H1 (cell line): Measurements from ENCODE around the gene MOB3B. TPM values are rescaled to one million over a fixed set of nuclear protein-coding genes. Genes with fewer than 3 reads are reported as not detected.

ENCODE experiments used
- CTCF ChIA-PET: fragments of 300-600 bp; sonication (Branson Sonifier 250); formaldehyde crosslinking; loops from one replicate; lab custom pipeline; 2021; ENCODE audit not compliant: partially characterized antibody; lab: Charles Lee
- POLR2A ChIA-PET: fragments of 300-600 bp; sonication (Branson Sonifier 250); formaldehyde crosslinking; loops from one replicate; lab custom pipeline; 2021; ENCODE audit warnings: inconsistent platforms; ENCODE audit not compliant: partially characterized antibody; lab: Charles Lee
- DNase-seq, 2 experiments: peaks; one replicate each; pipeline versions ENCODE4 v3.0.0 to v3.0.0-alpha.2; 2010 to 2022; ENCODE audit warnings: low spot score in 2 of 2, low read depth in 1 of 2, mixed read lengths in 1 of 2
- FAIRE-seq: peaks from 2 replicates; lab custom pipeline; 2011; peaks lifted over from hg19 to GRCh38; lab: Jason Lieb, UNC
- H2AFZ ChIP-seq: 2 replicates; pipeline ENCODE4 v1.8.1; 2012; ENCODE audit warnings: low read length, inconsistent platforms
- H2AK5ac ChIP-seq: 2 replicates; pipeline ENCODE4 v1.6.1; 2013; ENCODE audit warnings: low read depth, low read length
- H2BK120ac ChIP-seq: replicated peaks from 2 replicates; pipeline ENCODE3; 2013; ENCODE audit warnings: low read depth, low read length, inconsistent platforms
- H2BK12ac ChIP-seq: 2 replicates; pipeline ENCODE4 v1.6.1; 2013; ENCODE audit warnings: low read depth, low read length
- H2BK15ac ChIP-seq: 2 replicates; pipeline ENCODE4 v1.6.1; 2013; ENCODE audit warnings: low read length
- H2BK20ac ChIP-seq: 2 replicates; pipeline ENCODE4 v1.6.1; 2013; ENCODE audit warnings: low read length
- H2BK5ac ChIP-seq: 2 replicates; pipeline ENCODE4 v1.6.1; 2013; ENCODE audit warnings: low read depth, low read length
- H3K14ac ChIP-seq: 2 replicates; pipeline ENCODE4 v1.6.1; 2013; ENCODE audit warnings: inconsistent platforms; ENCODE audit not compliant: insufficient read length
- H3K18ac ChIP-seq: 2 replicates; pipeline ENCODE4 v1.6.1; 2013; ENCODE audit warnings: low read length; ENCODE audit errors: extremely low read depth
- H3K23ac ChIP-seq: 2 replicates; pipeline ENCODE4 v1.6.1; 2013; ENCODE audit warnings: inconsistent platforms; ENCODE audit not compliant: insufficient read length
- H3K23me2 ChIP-seq: 2 replicates; pipeline ENCODE4 v1.6.1; 2013; ENCODE audit warnings: low read depth, low read length
- H3K27ac ChIP-seq: 2 replicates; pipeline ENCODE4 v1.6.1; 2011; ENCODE audit warnings: low read depth, low read length, inconsistent platforms
- H3K27me3 ChIP-seq, 4 experiments: replicated peaks in 1 of 4; 1 replicate in 1 of 4; 2 replicates in 3 of 4; pipeline versions ENCODE4 v1.6.1 to v1.8.1; 2011 to 2013; ENCODE audit warnings: low read length in 3 of 4, mild to moderate bottlenecking in 3 of 4, inconsistent platforms in 2 of 4, mixed read lengths in 2 of 4, moderate library complexity in 1 of 4; ENCODE audit not compliant: control insufficient read depth in 3 of 4, insufficient read depth in 3 of 4; ENCODE audit errors: extremely low read depth in 1 of 4
- H3K36me3 ChIP-seq, 4 experiments: 2 replicates each; pipeline versions ENCODE4 v1.6.1 to v1.8.1; 2011 to 2013; ENCODE audit warnings: mild to moderate bottlenecking in 4 of 4, low read length in 3 of 4, moderate library complexity in 2 of 4, control low read depth in 1 of 4, inconsistent platforms in 1 of 4; ENCODE audit not compliant: insufficient read depth in 4 of 4, control insufficient read depth in 2 of 4
- H3K4ac ChIP-seq: replicated peaks from 2 replicates; pipeline ENCODE3; 2013; ENCODE audit warnings: low read length, low read depth, mixed read lengths, inconsistent platforms; ENCODE audit not compliant: insufficient read length
- H3K4me1 ChIP-seq, 4 experiments: replicated peaks in 1 of 4; 1 replicate in 1 of 4; 2 replicates in 3 of 4; pipeline versions ENCODE4 v1.6.1 to v1.8.1; 2011 to 2013; ENCODE audit warnings: low read length in 3 of 4, inconsistent platforms in 2 of 4, mixed read lengths in 1 of 4; ENCODE audit not compliant: insufficient read depth in 4 of 4, control insufficient read depth in 3 of 4
- H3K4me2 ChIP-seq, 2 experiments: 2 replicates each; pipeline versions ENCODE4 v1.6.1 to v1.8.1; 2011 to 2013; ENCODE audit warnings: low read depth in 2 of 2, low read length in 2 of 2, control low read depth in 1 of 2, inconsistent platforms in 1 of 2, mild to moderate bottlenecking in 1 of 2; ENCODE audit not compliant: insufficient read depth in 1 of 2
- H3K4me3 ChIP-seq, 4 experiments: fragments of 200-600, 300-600 bp in 1 of 4; sonication (generic), shearing (Covaris generic), sonication (Bioruptor Twin) in 1 of 4; 2 replicates each; pipeline versions ENCODE4 v1.5.1 to v1.8.1; 2011 to 2016; ENCODE audit warnings: low read length in 4 of 4, low read depth in 3 of 4, control low read depth in 2 of 4, inconsistent platforms in 2 of 4, mild to moderate bottlenecking in 2 of 4, mixed read lengths in 1 of 4, moderate library complexity in 1 of 4; ENCODE audit not compliant: insufficient read depth in 2 of 4; ENCODE audit errors: extremely low read depth in 1 of 4
- H3K56ac ChIP-seq: replicated peaks from 2 replicates; pipeline ENCODE3; 2013; ENCODE audit warnings: low read depth, mild to moderate bottlenecking, mixed read lengths, low read length, inconsistent platforms; ENCODE audit not compliant: insufficient read length
- H3K79me1 ChIP-seq: 2 replicates; pipeline ENCODE4 v1.6.1; 2013; ENCODE audit warnings: low read depth, low read length, control low read depth
- H3K79me2 ChIP-seq, 2 experiments: 2 replicates each; pipeline versions ENCODE4 v1.6.1 to v1.8.1; 2012 to 2013; ENCODE audit warnings: low read length in 2 of 2, mild to moderate bottlenecking in 2 of 2, inconsistent platforms in 1 of 2; ENCODE audit not compliant: insufficient read depth in 2 of 2, control insufficient read depth in 1 of 2
- H3K9ac ChIP-seq, 4 experiments: replicated peaks in 1 of 4; 1 replicate in 1 of 4; 2 replicates in 3 of 4; pipeline versions ENCODE4 v1.6.1 to v1.8.1; 2011 to 2013; ENCODE audit warnings: low read depth in 3 of 4, low read length in 3 of 4, control low read depth in 2 of 4, mild to moderate bottlenecking in 2 of 4, moderate library complexity in 2 of 4, inconsistent platforms in 1 of 4; ENCODE audit errors: extremely low read depth in 1 of 4
- H3K9me3 ChIP-seq, 2 experiments: 2 replicates each; pipeline versions ENCODE4 v1.6.1 to v1.8.1; 2012 to 2013; ENCODE audit warnings: mild to moderate bottlenecking in 2 of 2, moderate library complexity in 2 of 2, control low read depth in 1 of 2, inconsistent platforms in 1 of 2, low read depth in 1 of 2, low read length in 1 of 2, mixed read lengths in 1 of 2; ENCODE audit not compliant: insufficient read depth in 2 of 2
- H4K20me1 ChIP-seq, 2 experiments: replicated peaks in 1 of 2; 2 replicates each; pipeline versions ENCODE3 to v1.8.1; 2011 to 2013; ENCODE audit warnings: inconsistent platforms in 2 of 2, low read length in 2 of 2, mild to moderate bottlenecking in 1 of 2; ENCODE audit not compliant: insufficient read depth in 2 of 2, control insufficient read depth in 1 of 2
- H4K5ac ChIP-seq: 2 replicates; pipeline ENCODE4 v1.6.1; 2013; ENCODE audit warnings: low read length, low read depth, mixed read lengths, inconsistent platforms; ENCODE audit not compliant: insufficient read length
- H4K8ac ChIP-seq: 2 replicates; pipeline ENCODE4 v1.8.0; 2013; ENCODE audit warnings: mild to moderate bottlenecking, moderate library complexity, low read length, inconsistent platforms; ENCODE audit not compliant: insufficient read depth; ENCODE audit errors: extremely low read depth
- H4K91ac ChIP-seq: replicated peaks from 2 replicates; pipeline ENCODE3; 2013; ENCODE audit warnings: low read length, mixed read lengths, inconsistent platforms; ENCODE audit not compliant: insufficient read length
- CBX8 ChIP-seq: fragments of 300-800, 300-1000 bp; sonication (generic); IDR thresholded peaks from 2 replicates; pipeline ENCODE4 v1.7.1; 2016; ENCODE audit warnings: low read depth, low read length, borderline replicate concordance
- CTBP2 ChIP-seq: IDR thresholded peaks from 2 replicates; pipeline ENCODE4 v1.7.0; 2011; ENCODE audit warnings: borderline replicate concordance, mild to moderate bottlenecking, moderate library complexity, mixed read lengths, low read length; ENCODE audit not compliant: insufficient read depth, insufficient read length
- EP300 ChIP-seq, 2 experiments: IDR thresholded peaks; 1 replicate in 1 of 2; 2 replicates in 1 of 2; pipeline ENCODE4 v1.6.1; 2011 to 2012; ENCODE audit warnings: low read depth in 2 of 2, low read length in 2 of 2, mild to moderate bottlenecking in 2 of 2, borderline replicate concordance in 1 of 2, inconsistent platforms in 1 of 2, moderate library complexity in 1 of 2
- KDM1A ChIP-seq: fragments of 200-600, 300-600 bp; sonication (generic); IDR thresholded peaks from 2 replicates; pipeline ENCODE4 v1.7.1; 2016; ENCODE audit warnings: mild to moderate bottlenecking, low read length, borderline replicate concordance
- NRF1 ChIP-seq: IDR thresholded peaks from 2 replicates; pipeline ENCODE4 v1.6.1; 2011; ENCODE audit warnings: mild to moderate bottlenecking, low read depth, low read length, improper control_type of control experiment
- POU5F1 ChIP-seq: IDR thresholded peaks from 2 replicates; pipeline ENCODE4 v1.6.1; 2011; ENCODE audit warnings: low read depth, mild to moderate bottlenecking, low read length, moderate library complexity
- SP2 ChIP-seq: IDR thresholded peaks from 2 replicates; pipeline ENCODE4 v1.6.1; 2012; ENCODE audit warnings: mild to moderate bottlenecking, low read length, inconsistent platforms
- ZNF274 ChIP-seq: IDR thresholded peaks from 2 replicates; pipeline ENCODE4 v1.7.0; 2012; ENCODE audit warnings: low read length, borderline replicate concordance; ENCODE audit errors: extremely low read depth
- WGBS, 2 experiments: shearing (Covaris generic) in 1 of 2; methylation state at CpG; one replicate each; pipeline versions ENCODE4 v1.1.6 to v1.1.7; 2013 to 2015; ENCODE audit warnings: low lambda C conversion rate in 2 of 2, mixed read lengths in 2 of 2, inconsistent platforms in 1 of 2, low coverage in 1 of 2, missing lambda C conversion rate in 1 of 2; ENCODE audit not compliant: insufficient replicate concordance in 2 of 2, insufficient coverage in 1 of 2, insufficient read length in 1 of 2; ENCODE audit errors: extremely low coverage in 1 of 2, missing lambda C conversion rate in 1 of 2; 5-methylcytosine and 5-hydroxymethylcytosine counted together
- polyA plus RNA-seq, 7 experiments: library from polyadenylated mRNA; depleted of rRNA in 3 of 7; stranded (reverse) in 5 of 7; unstranded in 2 of 7; fragments of >200 nt in 5 of 7; fragments of 200-250 nt in 2 of 7; gene quantifications; 1 replicate in 5 of 7; 2 replicates in 1 of 7; 4 replicates in 1 of 7; pipeline versions ENCODE4 v1.2.1 to v1.2.3, GENCODE V29; 2011 to 2013; ENCODE audit warnings: missing spikeins in 2 of 7, mixed read lengths in 2 of 7
- total RNA-seq: library from RNA; stranded (reverse); fragmentation: NEBNext Ultra II Directional; extraction: Animal tissue kit (Norgen Biotek cat#: 25700); gene quantifications from 2 replicates; pipeline ENCODE4 v1.2.1, GENCODE V29; 2021

Gene MOB3B
- total and polyA plus RNA-seq, 2 of the 8 experiments (the other 6 are each of a cell fraction or from before 2014, with no cell fraction given) = 12.7 to 16.1 TPM

DNA sequence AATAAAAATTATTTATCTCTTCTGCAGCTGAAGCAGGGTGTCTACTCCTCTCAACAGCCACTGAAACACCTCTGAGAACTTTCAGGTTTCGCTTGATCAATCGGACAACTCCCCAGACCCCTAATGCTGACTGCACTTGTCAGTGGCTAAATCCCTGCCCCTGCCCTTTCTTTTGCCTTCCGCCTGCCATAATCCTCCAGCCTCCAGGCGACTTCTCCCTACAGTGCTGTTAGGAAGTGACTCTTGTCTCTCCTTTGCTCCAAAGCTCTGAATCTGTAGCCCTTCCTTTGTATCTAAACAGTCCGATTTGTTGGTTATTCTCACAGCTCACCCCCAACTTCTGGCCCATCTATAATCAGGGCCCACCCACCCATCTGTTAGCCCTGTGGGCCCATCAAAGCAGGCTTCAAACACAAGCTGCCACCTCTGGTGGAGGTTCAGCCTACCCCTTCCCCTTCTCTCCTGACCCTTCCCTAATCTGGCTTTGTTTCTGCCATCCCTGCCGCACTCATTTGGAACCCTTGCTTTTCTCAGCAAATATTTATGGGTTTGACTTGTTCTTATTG is 59.2 kb downstream of the MOB3B start:
- no peak overlapping the region for H3K23ac ChIP-seq
- no peak overlapping the region for H2AFZ ChIP-seq
- no peak overlapping the region for H2BK12ac ChIP-seq
- no peak overlapping the region for H3K4me2 ChIP-seq
- H3K9me3 ChIP-seq = no peaks in the 10 kb centered on the region
- no peak overlapping the region for H2AK5ac ChIP-seq
- H3K56ac ChIP-seq = no peak overlapping the region
- no peak overlapping the region for H3K18ac ChIP-seq
- no peak overlapping the region for H4K5ac ChIP-seq
- H3K9ac ChIP-seq = no peak overlapping the region
- peaks cover 2% of the 10 kb centered on the region; the same call in 1 of the 2 replicates for H3K79me1 ChIP-seq
- no peak overlapping the region for H3K4ac ChIP-seq
- no peak overlapping the region; the same call in 1 of the 2 replicates for H4K8ac ChIP-seq
- no peak overlapping the region for H2BK5ac ChIP-seq
- ChIA-PET CTCF (interaction anchor here (0.6 to 1.4 kb wide), 5 partner anchors 15 to 400 kb away, joined by 3 to 4 read pairs (median 3); no protein-coding TSS in a partner anchor), POLR2A (interaction anchor here (0.6 to 0.8 kb wide), 3 partner anchors 8 to 117 kb away, joined by 3 read pairs; no protein-coding TSS in a partner anchor)
- no peaks in the 10 kb centered on the region for H3K27me3 ChIP-seq
- WGBS, 2 experiments = 85% methylated on average over 6 of the region's 6 CpGs; no CpG with 5 or more reads in 1 of the 2 experiments
- no peak overlapping the region for H2BK20ac ChIP-seq
- peaks cover 0 to 11% (median 3%) of the 10 kb centered on the region in 4 experiments; a peak in 2 of 7 replicates for H3K4me1 ChIP-seq
- H3K23me2 ChIP-seq = peaks cover 2% of the 10 kb centered on the region; the same call in 1 of the 2 replicates
- FAIRE-seq = no peak
- no peak overlapping the region for H3K27ac ChIP-seq
- no peaks in the 10 kb centered on the region for H4K20me1 ChIP-seq
- H2BK120ac ChIP-seq = no peak overlapping the region
- H3K36me3 ChIP-seq = no peaks in the 10 kb centered on the region; a peak in 1 of 8 replicates
- 0 out of 4 replicates have a peak, but pooled peaks cover 0 to 3% of the 10 kb centered on the region in 2 experiments for H3K79me2 ChIP-seq
- H3K14ac ChIP-seq = no peak overlapping the region
- no peak overlapping the region for H4K91ac ChIP-seq
- no peak overlapping the region for H2BK15ac ChIP-seq
- TF ChIP-seq SP2 (no peak), EP300 (IDR thresholded peaks at IDR 0.05; ENCODE audit: borderline replicate concordance in 1 of 2, low read depth in 2 of 2, low read length in 2 of 2) (no peak), KDM1A (no peak), POU5F1 (no peak), NRF1 (no peak), ZNF274 (no peak), CBX8 (no peak), CTBP2 (no peak)
- no peak for DNase-seq
- H3K4me3 ChIP-seq = no peak overlapping the region
